HG03469 (cell line): ENCODE results near the gene CD46.
"Not testable (repeated sequence)": the region's sequence is repeated elsewhere in the genome, so short reads cannot be mapped to it uniquely, and the experiment has no call there.

Source experiments
- ATAC-seq: cut with Tn5 transposase; IDR thresholded peaks from one replicate; pipeline ENCODE4 v1.9.1; 2021; ENCODE audit warnings: mild to moderate bottlenecking, moderate library complexity, moderate number of reproducible peaks; ENCODE audit not compliant: unreplicated experiment

CD46 gene

GRCh38 chr1:207750631-207751305 is 1.1 kb upstream of the CD46 start:
- no peak for ATAC-seq

GRCh38 chr1:207751463-207751789 is 428 bp upstream of the CD46 start:
- ATAC-seq: not testable (repeated sequence)

- ATAC-seq: no peak
Observed at GRCh38 chr1:207752456-207752998, 673 bp downstream of the CD46 start.

GRCh38 chr1:207753611-207754010 is 1.8 kb downstream of the CD46 start:
- no peak for ATAC-seq

- no peak for ATAC-seq
Observed at GRCh38 chr1:207754011-207754410, 2.2 kb downstream of the CD46 start.

- no peak for ATAC-seq
Observed at GRCh38 chr1:207754974-207755700, 3.3 kb downstream of the CD46 start.

- ATAC-seq: no peak
Observed at GRCh38 chr1:207755846-207756693, 4.2 kb downstream of the CD46 start.

GRCh38 chr1:207762622-207763021 is 10.8 kb downstream of the CD46 start:
- ATAC-seq: no peak

GRCh38 chr1:207763091-207763490 is 11.2 kb downstream of the CD46 start:
- ATAC-seq: no peak

- ATAC-seq: no peak
Observed at GRCh38 chr1:207763972-207764371, 12.1 kb downstream of the CD46 start.

- ATAC-seq: no peak
Observed at GRCh38 chr1:207766569-207766968, 14.7 kb downstream of the CD46 start.

GRCh38 chr1:207770514-207770913 is 18.7 kb downstream of the CD46 start:
- not testable (repeated sequence) for ATAC-seq

GRCh38 chr1:207776045-207776444 is 24.2 kb downstream of the CD46 start:
- not testable (repeated sequence) for ATAC-seq

GRCh38 chr1:207777412-207777811 is 25.6 kb downstream of the CD46 start:
- ATAC-seq: not testable (repeated sequence)

- ATAC-seq: no peak
Observed at GRCh38 chr1:207779008-207779407, 27.2 kb downstream of the CD46 start.

GRCh38 chr1:207781312-207781711 is 29.5 kb downstream of the CD46 start:
- no peak for ATAC-seq

- ATAC-seq: no peak
Observed at GRCh38 chr1:207787776-207788175, 35.9 kb downstream of the CD46 start.

GRCh38 chr1:207789386-207789785 is 37.5 kb downstream of the CD46 start:
- no peak for ATAC-seq

- no peak for ATAC-seq
Observed at GRCh38 chr1:207789792-207790787, 38.2 kb downstream of the CD46 start.

- ATAC-seq: no peak
Observed at GRCh38 chr1:207791290-207791689, 39.4 kb downstream of the CD46 start.
